H1 (cell line): ENCODE measurements around the gene SHROOM3. TPM values are rescaled to one million over a fixed set of nuclear protein-coding genes. Genes with fewer than 3 reads are reported as not detected.
A peak's percentile ranks its signal among the peaks of the same experiment; 100 is the strongest.

Experiments used
- CTCF ChIA-PET: fragments of 300-600 bp; sonication (Branson Sonifier 250); formaldehyde crosslinking; loops from one replicate; lab custom pipeline; 2021; ENCODE audit not compliant: partially characterized antibody; lab: Charles Lee
- POLR2A ChIA-PET: fragments of 300-600 bp; sonication (Branson Sonifier 250); formaldehyde crosslinking; loops from one replicate; lab custom pipeline; 2021; ENCODE audit warnings: inconsistent platforms; ENCODE audit not compliant: partially characterized antibody; lab: Charles Lee
- DNase-seq, 2 experiments: peaks; one replicate each; pipeline versions ENCODE4 v3.0.0 to v3.0.0-alpha.2; 2010 to 2022; ENCODE audit warnings: low spot score in 2 of 2, low read depth in 1 of 2, mixed read lengths in 1 of 2
- FAIRE-seq: peaks from 2 replicates; lab custom pipeline; 2011; peaks lifted over from hg19 to GRCh38; lab: Jason Lieb, UNC
- H2AFZ ChIP-seq: 2 replicates; pipeline ENCODE4 v1.8.1; 2012; ENCODE audit warnings: low read length, inconsistent platforms
- H2AK5ac ChIP-seq: 2 replicates; pipeline ENCODE4 v1.6.1; 2013; ENCODE audit warnings: low read depth, low read length
- H2BK120ac ChIP-seq: replicated peaks from 2 replicates; pipeline ENCODE3; 2013; ENCODE audit warnings: low read depth, low read length, inconsistent platforms
- H2BK12ac ChIP-seq: 2 replicates; pipeline ENCODE4 v1.6.1; 2013; ENCODE audit warnings: low read depth, low read length
- H2BK15ac ChIP-seq: 2 replicates; pipeline ENCODE4 v1.6.1; 2013; ENCODE audit warnings: low read length
- H2BK20ac ChIP-seq: 2 replicates; pipeline ENCODE4 v1.6.1; 2013; ENCODE audit warnings: low read length
- H2BK5ac ChIP-seq: 2 replicates; pipeline ENCODE4 v1.6.1; 2013; ENCODE audit warnings: low read depth, low read length
- H3K14ac ChIP-seq: 2 replicates; pipeline ENCODE4 v1.6.1; 2013; ENCODE audit warnings: inconsistent platforms; ENCODE audit not compliant: insufficient read length
- H3K18ac ChIP-seq: 2 replicates; pipeline ENCODE4 v1.6.1; 2013; ENCODE audit warnings: low read length; ENCODE audit errors: extremely low read depth
- H3K23ac ChIP-seq: 2 replicates; pipeline ENCODE4 v1.6.1; 2013; ENCODE audit warnings: inconsistent platforms; ENCODE audit not compliant: insufficient read length
- H3K23me2 ChIP-seq: 2 replicates; pipeline ENCODE4 v1.6.1; 2013; ENCODE audit warnings: low read depth, low read length
- H3K27ac ChIP-seq: 2 replicates; pipeline ENCODE4 v1.6.1; 2011; ENCODE audit warnings: low read depth, low read length, inconsistent platforms
- H3K27me3 ChIP-seq, 4 experiments: replicated peaks in 1 of 4; 1 replicate in 1 of 4; 2 replicates in 3 of 4; pipeline versions ENCODE4 v1.6.1 to v1.8.1; 2011 to 2013; ENCODE audit warnings: low read length in 3 of 4, mild to moderate bottlenecking in 3 of 4, inconsistent platforms in 2 of 4, mixed read lengths in 2 of 4, moderate library complexity in 1 of 4; ENCODE audit not compliant: control insufficient read depth in 3 of 4, insufficient read depth in 3 of 4; ENCODE audit errors: extremely low read depth in 1 of 4
- H3K36me3 ChIP-seq, 4 experiments: 2 replicates each; pipeline versions ENCODE4 v1.6.1 to v1.8.1; 2011 to 2013; ENCODE audit warnings: mild to moderate bottlenecking in 4 of 4, low read length in 3 of 4, moderate library complexity in 2 of 4, control low read depth in 1 of 4, inconsistent platforms in 1 of 4; ENCODE audit not compliant: insufficient read depth in 4 of 4, control insufficient read depth in 2 of 4
- H3K4ac ChIP-seq: replicated peaks from 2 replicates; pipeline ENCODE3; 2013; ENCODE audit warnings: low read length, low read depth, mixed read lengths, inconsistent platforms; ENCODE audit not compliant: insufficient read length
- H3K4me1 ChIP-seq, 4 experiments: replicated peaks in 1 of 4; 1 replicate in 1 of 4; 2 replicates in 3 of 4; pipeline versions ENCODE4 v1.6.1 to v1.8.1; 2011 to 2013; ENCODE audit warnings: low read length in 3 of 4, inconsistent platforms in 2 of 4, mixed read lengths in 1 of 4; ENCODE audit not compliant: insufficient read depth in 4 of 4, control insufficient read depth in 3 of 4
- H3K4me2 ChIP-seq, 2 experiments: 2 replicates each; pipeline versions ENCODE4 v1.6.1 to v1.8.1; 2011 to 2013; ENCODE audit warnings: low read depth in 2 of 2, low read length in 2 of 2, control low read depth in 1 of 2, inconsistent platforms in 1 of 2, mild to moderate bottlenecking in 1 of 2; ENCODE audit not compliant: insufficient read depth in 1 of 2
- H3K4me3 ChIP-seq, 4 experiments: fragments of 200-600, 300-600 bp in 1 of 4; sonication (generic), shearing (Covaris generic), sonication (Bioruptor Twin) in 1 of 4; 2 replicates each; pipeline versions ENCODE4 v1.5.1 to v1.8.1; 2011 to 2016; ENCODE audit warnings: low read length in 4 of 4, low read depth in 3 of 4, control low read depth in 2 of 4, inconsistent platforms in 2 of 4, mild to moderate bottlenecking in 2 of 4, mixed read lengths in 1 of 4, moderate library complexity in 1 of 4; ENCODE audit not compliant: insufficient read depth in 2 of 4; ENCODE audit errors: extremely low read depth in 1 of 4
- H3K56ac ChIP-seq: replicated peaks from 2 replicates; pipeline ENCODE3; 2013; ENCODE audit warnings: low read depth, mild to moderate bottlenecking, mixed read lengths, low read length, inconsistent platforms; ENCODE audit not compliant: insufficient read length
- H3K79me1 ChIP-seq: 2 replicates; pipeline ENCODE4 v1.6.1; 2013; ENCODE audit warnings: low read depth, low read length, control low read depth
- H3K79me2 ChIP-seq, 2 experiments: 2 replicates each; pipeline versions ENCODE4 v1.6.1 to v1.8.1; 2012 to 2013; ENCODE audit warnings: low read length in 2 of 2, mild to moderate bottlenecking in 2 of 2, inconsistent platforms in 1 of 2; ENCODE audit not compliant: insufficient read depth in 2 of 2, control insufficient read depth in 1 of 2
- H3K9ac ChIP-seq, 4 experiments: replicated peaks in 1 of 4; 1 replicate in 1 of 4; 2 replicates in 3 of 4; pipeline versions ENCODE4 v1.6.1 to v1.8.1; 2011 to 2013; ENCODE audit warnings: low read depth in 3 of 4, low read length in 3 of 4, control low read depth in 2 of 4, mild to moderate bottlenecking in 2 of 4, moderate library complexity in 2 of 4, inconsistent platforms in 1 of 4; ENCODE audit errors: extremely low read depth in 1 of 4
- H3K9me3 ChIP-seq, 2 experiments: 2 replicates each; pipeline versions ENCODE4 v1.6.1 to v1.8.1; 2012 to 2013; ENCODE audit warnings: mild to moderate bottlenecking in 2 of 2, moderate library complexity in 2 of 2, control low read depth in 1 of 2, inconsistent platforms in 1 of 2, low read depth in 1 of 2, low read length in 1 of 2, mixed read lengths in 1 of 2; ENCODE audit not compliant: insufficient read depth in 2 of 2
- H4K20me1 ChIP-seq, 2 experiments: replicated peaks in 1 of 2; 2 replicates each; pipeline versions ENCODE3 to v1.8.1; 2011 to 2013; ENCODE audit warnings: inconsistent platforms in 2 of 2, low read length in 2 of 2, mild to moderate bottlenecking in 1 of 2; ENCODE audit not compliant: insufficient read depth in 2 of 2, control insufficient read depth in 1 of 2
- H4K5ac ChIP-seq: 2 replicates; pipeline ENCODE4 v1.6.1; 2013; ENCODE audit warnings: low read length, low read depth, mixed read lengths, inconsistent platforms; ENCODE audit not compliant: insufficient read length
- H4K8ac ChIP-seq: 2 replicates; pipeline ENCODE4 v1.8.0; 2013; ENCODE audit warnings: mild to moderate bottlenecking, moderate library complexity, low read length, inconsistent platforms; ENCODE audit not compliant: insufficient read depth; ENCODE audit errors: extremely low read depth
- H4K91ac ChIP-seq: replicated peaks from 2 replicates; pipeline ENCODE3; 2013; ENCODE audit warnings: low read length, mixed read lengths, inconsistent platforms; ENCODE audit not compliant: insufficient read length
- ASH2L ChIP-seq: fragments of 200-600, 300-600 bp; sonication (generic); IDR thresholded peaks from one replicate; pipeline ENCODE4 v1.7.1; 2017; ENCODE audit warnings: low read length
- BRCA1 ChIP-seq: IDR thresholded peaks from 2 replicates; pipeline ENCODE4 v1.6.1; 2012; ENCODE audit warnings: low read depth, low read length, improper control_type of control experiment
- CEBPB ChIP-seq: IDR thresholded peaks from 2 replicates; pipeline ENCODE4 v1.6.1; 2012; ENCODE audit warnings: low read depth, low read length
- CTBP2 ChIP-seq: IDR thresholded peaks from 2 replicates; pipeline ENCODE4 v1.7.0; 2011; ENCODE audit warnings: borderline replicate concordance, mild to moderate bottlenecking, moderate library complexity, mixed read lengths, low read length; ENCODE audit not compliant: insufficient read depth, insufficient read length
- HDAC2 ChIP-seq, 2 experiments: fragments of 300-600 bp in 1 of 2; sonication (generic) in 1 of 2; IDR thresholded peaks; 2 replicates each; pipeline ENCODE4 v1.6.1; 2011 to 2012; ENCODE audit warnings: low read depth in 2 of 2, low read length in 2 of 2, mild to moderate bottlenecking in 2 of 2, moderate library complexity in 2 of 2, borderline replicate concordance in 1 of 2, inconsistent platforms in 1 of 2
- JUND ChIP-seq: IDR thresholded peaks from 2 replicates; pipeline ENCODE4 v1.6.1; 2011; ENCODE audit warnings: mild to moderate bottlenecking, improper control_type of control experiment, low read length
- POLR2AphosphoS5 ChIP-seq: IDR thresholded peaks from 2 replicates; pipeline ENCODE4 v1.6.1; 2011; ENCODE audit warnings: low read depth, low read length
- POU5F1 ChIP-seq: IDR thresholded peaks from 2 replicates; pipeline ENCODE4 v1.6.1; 2011; ENCODE audit warnings: low read depth, mild to moderate bottlenecking, low read length, moderate library complexity
- SIRT6 ChIP-seq: IDR thresholded peaks from one replicate; pipeline ENCODE4 v1.7.1; 2012; ENCODE audit warnings: low read length, inconsistent platforms
- SP1 ChIP-seq: IDR thresholded peaks from 2 replicates; pipeline ENCODE4 v1.6.1; 2011; ENCODE audit warnings: low read depth, low read length
- SRF ChIP-seq: IDR thresholded peaks from 2 replicates; pipeline ENCODE4 v1.6.1; 2011; ENCODE audit warnings: mild to moderate bottlenecking, low read depth, low read length, moderate library complexity
- ZNF274 ChIP-seq: IDR thresholded peaks from 2 replicates; pipeline ENCODE4 v1.7.0; 2012; ENCODE audit warnings: low read length, borderline replicate concordance; ENCODE audit errors: extremely low read depth
- WGBS, 2 experiments: shearing (Covaris generic) in 1 of 2; methylation state at CpG; one replicate each; pipeline versions ENCODE4 v1.1.6 to v1.1.7; 2013 to 2015; ENCODE audit warnings: low lambda C conversion rate in 2 of 2, mixed read lengths in 2 of 2, inconsistent platforms in 1 of 2, low coverage in 1 of 2, missing lambda C conversion rate in 1 of 2; ENCODE audit not compliant: insufficient replicate concordance in 2 of 2, insufficient coverage in 1 of 2, insufficient read length in 1 of 2; ENCODE audit errors: extremely low coverage in 1 of 2, missing lambda C conversion rate in 1 of 2; 5-methylcytosine and 5-hydroxymethylcytosine counted together
- polyA plus RNA-seq, 7 experiments: library from polyadenylated mRNA; depleted of rRNA in 3 of 7; stranded (reverse) in 5 of 7; unstranded in 2 of 7; fragments of >200 nt in 5 of 7; fragments of 200-250 nt in 2 of 7; gene quantifications; 1 replicate in 5 of 7; 2 replicates in 1 of 7; 4 replicates in 1 of 7; pipeline versions ENCODE4 v1.2.1 to v1.2.3, GENCODE V29; 2011 to 2013; ENCODE audit warnings: missing spikeins in 2 of 7, mixed read lengths in 2 of 7
- total RNA-seq: library from RNA; stranded (reverse); fragmentation: NEBNext Ultra II Directional; extraction: Animal tissue kit (Norgen Biotek cat#: 25700); gene quantifications from 2 replicates; pipeline ENCODE4 v1.2.1, GENCODE V29; 2021
- TF ChIP-seq, protein P1 (sequence below): IDR thresholded peaks from 2 replicates; pipeline ENCODE4 v1.6.1; 2011; ENCODE audit warnings: low read length, improper control_type of control experiment

SHROOM3 gene
- total and polyA plus RNA-seq, 2 of the 8 experiments (the other 6 are each of a cell fraction or from before 2014, with no cell fraction given) = 15.8 to 34.0 TPM

DNA sequence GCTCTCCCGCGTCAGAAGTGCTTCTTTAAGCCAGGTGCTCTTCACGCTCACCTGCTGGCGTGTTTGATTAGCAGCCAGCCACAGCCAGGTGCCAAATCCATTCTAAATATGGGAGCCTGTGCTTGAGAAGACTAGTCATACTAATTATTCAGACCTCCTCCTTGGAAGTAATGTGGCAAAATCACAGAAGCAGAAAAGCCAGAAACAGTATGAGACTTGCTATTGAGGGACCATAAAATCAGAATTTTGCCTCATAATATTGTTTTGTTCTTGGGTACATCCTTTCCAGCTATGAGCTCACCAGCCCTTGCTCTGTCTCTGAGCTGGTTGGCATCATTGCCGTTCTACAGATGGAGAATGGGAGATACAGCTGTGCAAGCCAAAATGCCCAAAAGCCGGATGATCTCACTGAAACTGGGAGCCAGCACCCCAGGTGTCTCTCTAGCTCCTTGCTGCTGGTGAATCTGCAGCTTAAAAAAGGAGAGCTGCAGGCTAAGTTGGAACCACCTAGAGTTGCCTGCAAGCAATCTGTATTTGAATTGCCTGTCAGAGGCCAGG lies 205.4 kb downstream of the SHROOM3 start:
- H3K23me2 ChIP-seq = no peaks in the 10 kb centered on the region
- DNase-seq = no peak
- no peak overlapping the region for H3K18ac ChIP-seq
- no peak overlapping the region for H3K9ac ChIP-seq
- no peak overlapping the region for H4K8ac ChIP-seq
- no peak overlapping the region for H4K5ac ChIP-seq
- no peaks in the 10 kb centered on the region for H3K36me3 ChIP-seq
- no peak overlapping the region for H2AK5ac ChIP-seq
- 74% methylated on average over 6 of the region's 6 CpGs; no CpG with 5 or more reads in 1 of the 2 experiments for WGBS, 2 experiments
- no peak overlapping the region for H2BK5ac ChIP-seq
- no peaks in the 10 kb centered on the region for H3K27me3 ChIP-seq
- no peak overlapping the region for H2AFZ ChIP-seq
- ChIA-PET POLR2A (interaction anchor here (1.1 to 1.2 kb wide), 2 partner anchors 22 to 142 kb away, joined by 3 read pairs; no protein-coding TSS in a partner anchor), CTCF (interaction anchor here (1.4 to 2.8 kb wide), 3 partner anchors 15 to 130 kb away, joined by 3 to 7 read pairs (median 4); no protein-coding TSS in a partner anchor)
- H2BK20ac ChIP-seq = no peak overlapping the region
- H2BK12ac ChIP-seq = no peak overlapping the region
- H3K4ac ChIP-seq = no peak overlapping the region
- FAIRE-seq = no peak
- no peak overlapping the region for H3K56ac ChIP-seq
- no peaks in the 10 kb centered on the region for H4K20me1 ChIP-seq
- H3K79me1 ChIP-seq = no peaks in the 10 kb centered on the region
- H3K9me3 ChIP-seq = no peaks in the 10 kb centered on the region
- no peak overlapping the region for H4K91ac ChIP-seq
- H3K79me2 ChIP-seq = no peaks in the 10 kb centered on the region
- H3K27ac ChIP-seq = no peak overlapping the region
- H2BK15ac ChIP-seq = no peak overlapping the region
- H3K23ac ChIP-seq = no peak overlapping the region
- H3K4me3 ChIP-seq = no peak overlapping the region
- H2BK120ac ChIP-seq = no peak overlapping the region
- peaks cover 2 to 10% (median 4%) of the 10 kb centered on the region in 4 experiments; a peak in 6 of 7 replicates for H3K4me1 ChIP-seq
- no peak overlapping the region for H3K14ac ChIP-seq
- peak overlapping the region in 1 of 2 experiments; percentile 18; a peak in 2 of 4 replicates for H3K4me2 ChIP-seq
- TF ChIP-seq HDAC2 (IDR thresholded peaks at IDR 0.05; ENCODE audit: borderline replicate concordance in 1 of 2, low read depth in 2 of 2, low read length in 2 of 2) (no peak), CEBPB (no peak), JUND (no peak), SP1 (no peak), SIRT6 (no peak), ZNF274 (no peak), BRCA1 (no peak), SRF (no peak), CTBP2 (no peak), POLR2AphosphoS5 (no peak), ASH2L (no peak), POU5F1 (no peak)
- TF ChIP-seq, protein P1, sequence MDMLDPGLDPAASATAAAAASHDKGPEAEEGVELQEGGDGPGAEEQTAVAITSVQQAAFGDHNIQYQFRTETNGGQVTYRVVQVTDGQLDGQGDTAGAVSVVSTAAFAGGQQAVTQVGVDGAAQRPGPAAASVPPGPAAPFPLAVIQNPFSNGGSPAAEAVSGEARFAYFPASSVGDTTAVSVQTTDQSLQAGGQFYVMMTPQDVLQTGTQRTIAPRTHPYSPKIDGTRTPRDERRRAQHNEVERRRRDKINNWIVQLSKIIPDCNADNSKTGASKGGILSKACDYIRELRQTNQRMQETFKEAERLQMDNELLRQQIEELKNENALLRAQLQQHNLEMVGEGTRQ = no peak
